COLO668 (cell line): ENCODE results near the gene LHX4.
"Not testable (repeated sequence)": the region's sequence is repeated elsewhere in the genome, so short reads cannot be mapped to it uniquely, and the experiment has no call there.

Experiments
- DNase-seq: peaks from one replicate; lab custom pipeline; 2025; ENCODE audit not compliant: unreplicated experiment; lab: John Stamatoyannopoulos, UW

LHX4 gene

GRCh38 chr1:180196436-180197003, 33.5 kb upstream of the LHX4 start:
- no peak for DNase-seq

GRCh38 chr1:180197231-180197630, 32.8 kb upstream of the LHX4 start:
- no peak for DNase-seq

- no peak for DNase-seq
Observed at GRCh38 chr1:180198196-180198595, 31.9 kb upstream of the LHX4 start.

- no peak for DNase-seq
Observed at GRCh38 chr1:180198611-180199010, 31.5 kb upstream of the LHX4 start.

GRCh38 chr1:180199018-180199417, 31.0 kb upstream of the LHX4 start:
- no peak for DNase-seq

- DNase-seq: no peak
Observed at GRCh38 chr1:180201451-180202200, 28.4 kb upstream of the LHX4 start.

- DNase-seq: not testable (repeated sequence)
Observed at GRCh38 chr1:180202588-180202987, 27.5 kb upstream of the LHX4 start.

- no peak for DNase-seq
Observed at GRCh38 chr1:180204231-180204630, 25.8 kb upstream of the LHX4 start.

GRCh38 chr1:180206581-180206980, 23.5 kb upstream of the LHX4 start:
- no peak for DNase-seq

GRCh38 chr1:180208264-180208663, 21.8 kb upstream of the LHX4 start:
- DNase-seq: no peak

GRCh38 chr1:180210008-180210620, 19.9 kb upstream of the LHX4 start:
- no peak for DNase-seq

GRCh38 chr1:180211156-180211859, 18.8 kb upstream of the LHX4 start:
- no peak for DNase-seq

- DNase-seq: no peak
Observed at GRCh38 chr1:180211860-180212229, 18.2 kb upstream of the LHX4 start.

GRCh38 chr1:180213401-180214170, 16.5 kb upstream of the LHX4 start:
- DNase-seq: no peak

GRCh38 chr1:180215856-180216625, 14.0 kb upstream of the LHX4 start:
- no peak for DNase-seq

GRCh38 chr1:180217006-180217405, 13.1 kb upstream of the LHX4 start:
- no peak for DNase-seq

- DNase-seq: no peak
Observed at GRCh38 chr1:180218806-180219765, 11.0 kb upstream of the LHX4 start.

- DNase-seq: no peak
Observed at GRCh38 chr1:180219776-180220175, 10.3 kb upstream of the LHX4 start.

- DNase-seq: no peak
Observed at GRCh38 chr1:180221462-180221861, 8.6 kb upstream of the LHX4 start.
